BJ (cell line): Measurements from ENCODE around the gene SORCS3. TPM values are rescaled to one million over a fixed set of nuclear protein-coding genes. Genes with fewer than 3 reads are reported as not detected.

Experiments used
- CTCF ChIA-PET: fragments of 350-600 bp; formaldehyde crosslinking; extraction: SDS; loops from one replicate; lab custom pipeline; 2021; ENCODE audit warnings: antibody characterized with exemption, inconsistent platforms; lab: Yijun Ruan, JAX
- POLR2A ChIA-PET: fragments of 300-600 bp; sonication (Branson Sonifier 250); formaldehyde crosslinking; extraction: SDS; loops from one replicate; lab custom pipeline; 2021; ENCODE audit warnings: antibody characterized with exemption; lab: Charles Lee
- DNase-seq: peaks from one replicate; pipeline ENCODE4 v3.0.0-alpha.2; 2011; ENCODE audit warnings: low read depth
- H3K27me3 ChIP-seq: 2 replicates; pipeline ENCODE4 v1.6.0; 2011; ENCODE audit warnings: low read length; ENCODE audit not compliant: control insufficient read depth, insufficient read depth
- H3K36me3 ChIP-seq: 2 replicates; pipeline ENCODE4 v1.5.1; 2011; ENCODE audit warnings: low read length; ENCODE audit not compliant: control insufficient read depth, insufficient read depth
- H3K4me3 ChIP-seq: 2 replicates; pipeline ENCODE4 v1.5.1; 2011; ENCODE audit warnings: low read depth, mild to moderate bottlenecking, control low read depth, low read length
- polyA plus RNA-seq: library from polyadenylated mRNA; depleted of rRNA; stranded (reverse); fragments of >200 nt; gene quantifications from 2 replicates; pipeline ENCODE4 v1.2.3, GENCODE V29; 2011
- TF ChIP-seq, protein P1 (sequence below): IDR thresholded peaks from 2 replicates; pipeline ENCODE4 v1.5.1; 2011; ENCODE audit warnings: low read depth, mild to moderate bottlenecking, control low read depth, inconsistent platforms, low read length, moderate library complexity; ENCODE audit not compliant: insufficient read depth

The SORCS3 gene
- polyA plus RNA-seq, 1 experiment = not detected

DNA sequence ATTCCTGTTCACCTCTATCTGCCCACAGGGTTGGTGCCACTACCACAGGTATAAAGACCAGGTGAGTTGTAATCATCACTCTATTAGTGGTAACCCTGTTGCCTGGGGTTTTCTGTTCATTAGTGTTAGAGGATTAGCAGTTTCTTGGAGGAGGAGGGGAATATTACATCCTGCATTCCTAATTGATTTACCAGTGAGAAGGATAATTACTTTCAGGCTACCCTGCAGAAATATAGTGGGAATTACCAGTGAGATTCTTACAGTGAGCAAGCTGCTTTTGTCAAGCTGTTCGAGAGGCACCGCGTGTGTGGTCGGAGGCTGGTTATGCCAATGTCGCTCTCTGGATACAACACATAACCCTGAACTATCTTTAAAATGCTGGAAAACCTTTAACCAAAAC lies 280.7 kb downstream of the SORCS3 start:
- no peak for DNase-seq
- POLR2A ChIA-PET = no interaction called here
- no peak overlapping the region for H3K4me3 ChIP-seq
- CTCF ChIA-PET = no interaction called here
- TF ChIP-seq, protein P1, sequence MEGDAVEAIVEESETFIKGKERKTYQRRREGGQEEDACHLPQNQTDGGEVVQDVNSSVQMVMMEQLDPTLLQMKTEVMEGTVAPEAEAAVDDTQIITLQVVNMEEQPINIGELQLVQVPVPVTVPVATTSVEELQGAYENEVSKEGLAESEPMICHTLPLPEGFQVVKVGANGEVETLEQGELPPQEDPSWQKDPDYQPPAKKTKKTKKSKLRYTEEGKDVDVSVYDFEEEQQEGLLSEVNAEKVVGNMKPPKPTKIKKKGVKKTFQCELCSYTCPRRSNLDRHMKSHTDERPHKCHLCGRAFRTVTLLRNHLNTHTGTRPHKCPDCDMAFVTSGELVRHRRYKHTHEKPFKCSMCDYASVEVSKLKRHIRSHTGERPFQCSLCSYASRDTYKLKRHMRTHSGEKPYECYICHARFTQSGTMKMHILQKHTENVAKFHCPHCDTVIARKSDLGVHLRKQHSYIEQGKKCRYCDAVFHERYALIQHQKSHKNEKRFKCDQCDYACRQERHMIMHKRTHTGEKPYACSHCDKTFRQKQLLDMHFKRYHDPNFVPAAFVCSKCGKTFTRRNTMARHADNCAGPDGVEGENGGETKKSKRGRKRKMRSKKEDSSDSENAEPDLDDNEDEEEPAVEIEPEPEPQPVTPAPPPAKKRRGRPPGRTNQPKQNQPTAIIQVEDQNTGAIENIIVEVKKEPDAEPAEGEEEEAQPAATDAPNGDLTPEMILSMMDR = no peak
- no peaks in the 10 kb centered on the region for H3K27me3 ChIP-seq
- H3K36me3 ChIP-seq = no peaks in the 10 kb centered on the region

DNA sequence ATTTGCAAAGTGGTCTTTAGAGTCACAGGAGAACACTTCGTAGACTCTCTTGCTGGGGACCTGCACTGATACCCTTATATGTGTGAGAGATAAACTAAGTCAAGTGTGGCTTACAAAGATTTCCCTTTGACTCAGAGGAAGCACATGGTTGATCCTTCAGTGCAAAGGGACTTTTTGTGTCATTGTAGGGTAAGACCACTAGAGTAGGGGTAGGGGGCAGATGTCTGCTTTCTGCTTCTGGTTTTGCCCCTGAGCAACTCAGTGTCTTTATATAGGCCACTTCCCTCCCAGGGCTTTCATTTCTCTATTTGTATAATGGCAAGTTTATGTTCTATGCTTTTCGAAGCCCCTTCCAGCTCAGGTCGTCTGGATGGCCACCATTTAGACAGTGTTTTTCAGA lies 281.7 kb downstream of the SORCS3 start:
- ChIA-PET POLR2A (no interaction called here), CTCF (no interaction called here)
- DNase-seq = no peak
- no peak overlapping the region for H3K4me3 ChIP-seq
- H3K36me3 ChIP-seq = no peaks in the 10 kb centered on the region
- no peaks in the 10 kb centered on the region for H3K27me3 ChIP-seq
- TF ChIP-seq, protein P1 = no peak

DNA sequence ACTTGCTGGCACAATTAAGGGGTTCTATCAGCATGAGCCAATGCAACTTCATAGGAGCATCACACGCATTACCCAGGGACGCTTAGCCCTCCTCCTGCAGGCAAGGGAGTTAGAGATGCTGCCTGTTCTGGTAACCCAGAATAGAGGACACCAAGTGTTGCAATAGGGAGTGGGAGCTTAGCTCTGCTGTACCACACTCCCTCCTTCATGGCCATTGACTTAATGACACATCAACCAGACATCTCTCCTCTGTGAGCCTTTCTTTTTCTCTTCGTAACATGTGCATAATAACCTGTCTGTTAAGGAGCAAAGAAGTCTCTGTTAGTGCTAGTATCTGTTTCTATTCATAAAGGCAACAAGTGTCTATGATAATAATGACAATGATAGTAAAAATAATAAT lies 282.4 kb downstream of the SORCS3 start:
- CTCF ChIA-PET = no interaction called here
- H3K36me3 ChIP-seq = no peaks in the 10 kb centered on the region
- no peak overlapping the region for H3K4me3 ChIP-seq
- TF ChIP-seq, protein P1 = no peak
- POLR2A ChIA-PET = no interaction called here
- no peak for DNase-seq
- H3K27me3 ChIP-seq = no peaks in the 10 kb centered on the region

DNA sequence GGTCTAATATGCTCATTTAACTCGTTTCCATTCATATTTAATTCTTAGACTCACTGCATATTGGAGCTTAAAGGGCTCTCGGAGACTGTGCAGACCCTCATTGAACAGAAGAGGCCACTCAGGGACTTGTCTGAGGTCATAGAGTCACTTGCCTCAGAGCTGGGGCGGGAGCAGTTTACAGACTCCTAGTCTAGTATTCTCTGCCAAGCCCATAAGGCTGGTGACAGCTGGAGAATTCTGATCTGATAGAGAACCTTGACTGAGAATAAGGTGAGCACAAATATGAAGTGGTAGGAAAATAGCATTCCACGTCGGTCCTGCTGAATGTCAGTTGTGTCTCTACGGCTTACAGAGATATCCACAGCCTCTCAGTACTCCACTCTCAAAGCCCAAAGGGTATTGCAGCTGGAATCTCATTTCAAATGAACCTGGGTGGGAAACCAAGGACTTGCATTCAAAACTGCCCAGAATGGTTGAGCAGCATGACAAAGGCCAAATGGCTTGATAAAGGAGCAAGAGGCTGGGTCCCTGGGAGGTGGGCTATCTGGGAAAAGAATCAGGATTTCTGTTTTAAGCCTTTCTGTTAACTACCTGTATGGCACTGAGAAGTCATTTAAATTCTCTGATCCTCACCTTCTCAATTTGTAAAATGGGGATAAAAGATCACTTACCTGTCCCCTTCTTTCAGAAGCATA lies 283.2 kb downstream of the SORCS3 start:
- no peaks in the 10 kb centered on the region for H3K36me3 ChIP-seq
- ChIA-PET CTCF (interaction anchor here (0.7 kb wide), 1 partner anchor 8 kb away, joined by 4 read pairs; no protein-coding TSS in a partner anchor), POLR2A (no interaction called here)
- DNase-seq = no peak
- TF ChIP-seq, protein P1 = no peak
- no peaks in the 10 kb centered on the region for H3K27me3 ChIP-seq
- H3K4me3 ChIP-seq = no peak overlapping the region

DNA sequence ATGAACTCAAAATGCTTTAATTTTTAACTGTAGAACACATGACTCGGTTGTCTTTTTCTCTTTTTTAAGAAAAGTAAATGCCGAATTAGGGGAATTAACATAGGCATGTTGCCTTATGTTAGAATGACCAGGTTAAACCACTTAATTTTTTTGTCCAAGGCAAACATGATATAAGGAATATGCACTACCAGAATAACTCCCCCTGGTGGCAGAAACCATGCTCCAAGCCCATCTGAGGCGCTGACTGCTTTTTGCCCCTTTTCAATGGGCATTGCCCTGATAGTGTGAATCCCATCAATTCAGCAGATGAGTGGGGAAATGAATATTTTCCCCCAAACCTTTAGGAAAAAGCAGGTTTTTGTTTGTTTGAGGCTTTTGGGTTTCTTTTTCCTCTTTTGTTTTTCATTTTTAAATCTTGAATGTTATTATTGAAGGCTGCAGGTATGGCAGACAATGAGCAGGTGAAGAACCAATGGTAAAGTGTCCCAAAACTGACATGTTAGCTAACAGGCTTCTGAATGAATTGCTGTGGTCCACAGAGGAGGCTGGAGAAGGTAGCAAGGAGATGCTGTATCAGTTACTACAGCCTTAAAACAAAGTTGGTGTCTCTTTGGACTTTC lies 284.3 kb downstream of the SORCS3 start:
- ChIA-PET CTCF (interaction anchor here (0.7 to 1.0 kb wide), 6 partner anchors 9 to 519 kb away, joined by 3 to 4 read pairs (median 3); no protein-coding TSS in a partner anchor), POLR2A (no interaction called here)
- Histone ChIP-seq H3K4me3 (no peak overlapping the region), H3K36me3 (no peaks in the 10 kb centered on the region), H3K27me3 (no peaks in the 10 kb centered on the region)
- TF ChIP-seq, protein P1 = peak; percentile 59
- no peak for DNase-seq
